ENCODE measurements around the gene ATE1.

Gene ATE1

GRCh38 chr10:121841862-121842261 is 86.0 kb downstream of the ATE1 start:
- no peak for DNase-seq
- TF ChIP-seq, protein P1, sequence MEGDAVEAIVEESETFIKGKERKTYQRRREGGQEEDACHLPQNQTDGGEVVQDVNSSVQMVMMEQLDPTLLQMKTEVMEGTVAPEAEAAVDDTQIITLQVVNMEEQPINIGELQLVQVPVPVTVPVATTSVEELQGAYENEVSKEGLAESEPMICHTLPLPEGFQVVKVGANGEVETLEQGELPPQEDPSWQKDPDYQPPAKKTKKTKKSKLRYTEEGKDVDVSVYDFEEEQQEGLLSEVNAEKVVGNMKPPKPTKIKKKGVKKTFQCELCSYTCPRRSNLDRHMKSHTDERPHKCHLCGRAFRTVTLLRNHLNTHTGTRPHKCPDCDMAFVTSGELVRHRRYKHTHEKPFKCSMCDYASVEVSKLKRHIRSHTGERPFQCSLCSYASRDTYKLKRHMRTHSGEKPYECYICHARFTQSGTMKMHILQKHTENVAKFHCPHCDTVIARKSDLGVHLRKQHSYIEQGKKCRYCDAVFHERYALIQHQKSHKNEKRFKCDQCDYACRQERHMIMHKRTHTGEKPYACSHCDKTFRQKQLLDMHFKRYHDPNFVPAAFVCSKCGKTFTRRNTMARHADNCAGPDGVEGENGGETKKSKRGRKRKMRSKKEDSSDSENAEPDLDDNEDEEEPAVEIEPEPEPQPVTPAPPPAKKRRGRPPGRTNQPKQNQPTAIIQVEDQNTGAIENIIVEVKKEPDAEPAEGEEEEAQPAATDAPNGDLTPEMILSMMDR (IDR thresholded peaks at IDR 0.05; ENCODE audit: low read depth, low read length): no peak
- Histone ChIP-seq H3K36me3 (no peaks in the 10 kb centered on the region; the same call in 1 of the 2 replicates), H3K27me3 (no peaks in the 10 kb centered on the region), H3K9me3 (no peaks in the 10 kb centered on the region), H3K4me1 (no peaks in the 10 kb centered on the region), H3K4me3 (ENCODE audit: low read depth, low read length) (no peak overlapping the region)

DNA sequence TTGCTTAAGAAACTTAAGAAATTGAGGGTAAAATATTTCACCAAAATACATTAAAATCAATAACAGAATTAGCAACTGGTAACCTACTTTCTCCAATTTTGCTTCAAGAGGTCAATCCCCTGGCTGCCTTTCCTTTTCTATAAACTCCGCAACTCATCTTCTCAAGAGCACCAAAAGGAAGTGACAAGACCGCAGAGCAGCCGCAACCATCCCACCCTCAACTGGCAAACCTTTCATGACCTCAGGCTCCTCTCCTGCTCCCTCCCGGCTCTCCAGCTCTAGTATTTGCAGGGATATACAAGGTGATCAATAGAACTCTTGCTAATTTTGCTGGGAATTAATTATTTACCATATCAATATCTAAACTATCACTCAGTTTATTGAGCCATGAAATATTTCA is 88.9 kb downstream of the ATE1 start:
- TF ChIP-seq, protein P1 (IDR thresholded peaks at IDR 0.05; ENCODE audit: low read depth, low read length): no peak
- H3K36me3 ChIP-seq: peaks cover 3% of the 10 kb centered on the region
- DNase-seq: no peak

DNA sequence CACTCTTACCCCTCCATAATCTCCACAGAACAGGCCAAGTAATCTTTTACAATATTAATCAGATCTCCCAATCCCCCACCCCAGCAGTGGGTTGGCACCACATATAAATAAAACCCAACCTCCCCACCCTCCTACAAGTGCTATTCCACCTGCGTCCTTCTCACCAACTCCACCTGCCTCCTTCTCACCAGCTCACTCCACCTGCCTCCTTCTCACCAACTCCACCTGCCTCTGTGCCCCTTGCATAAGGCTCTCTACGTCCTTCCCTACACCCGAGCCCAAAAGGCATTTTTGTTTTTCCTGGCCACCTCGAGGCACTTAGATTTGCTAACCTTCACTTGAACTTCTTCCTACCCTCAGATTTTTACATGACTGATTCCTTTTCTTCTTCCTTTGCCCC is 89.7 kb downstream of the ATE1 start:
- DNase-seq: no peak
- TF ChIP-seq, protein P1 (IDR thresholded peaks at IDR 0.05; ENCODE audit: low read depth, low read length): no peak

More for the DNA sequence above, 88.9 kb downstream of the ATE1 start:
- H3K27me3 ChIP-seq: no peaks in the 10 kb centered on the region
- H3K4me3 ChIP-seq (ENCODE audit: low read depth, low read length): no peak overlapping the region
- H3K9me3 ChIP-seq: no peaks in the 10 kb centered on the region
- H3K4me1 ChIP-seq: no peaks in the 10 kb centered on the region

GRCh38 chr10:121836171-121836570 is 91.7 kb downstream of the ATE1 start:
- H3K4me3 ChIP-seq (ENCODE audit: low read depth, low read length): no peak overlapping the region
- no peaks in the 10 kb centered on the region for H3K27me3 ChIP-seq
- no peaks in the 10 kb centered on the region for H3K4me1 ChIP-seq
- DNase-seq: no peak
- H3K36me3 ChIP-seq: peaks cover 3% of the 10 kb centered on the region
- TF ChIP-seq, protein P1 (IDR thresholded peaks at IDR 0.05; ENCODE audit: low read depth, low read length): no peak
- no peaks in the 10 kb centered on the region; the same call in 1 of the 2 replicates for H3K9me3 ChIP-seq

More for the DNA sequence above, 89.7 kb downstream of the ATE1 start:
- H3K4me1 ChIP-seq: no peaks in the 10 kb centered on the region
- peaks cover 3% of the 10 kb centered on the region for H3K36me3 ChIP-seq
- no peak overlapping the region for H3K4me3 ChIP-seq (ENCODE audit: low read depth, low read length)
- H3K9me3 ChIP-seq: no peaks in the 10 kb centered on the region
- H3K27me3 ChIP-seq: no peaks in the 10 kb centered on the region

DNA sequence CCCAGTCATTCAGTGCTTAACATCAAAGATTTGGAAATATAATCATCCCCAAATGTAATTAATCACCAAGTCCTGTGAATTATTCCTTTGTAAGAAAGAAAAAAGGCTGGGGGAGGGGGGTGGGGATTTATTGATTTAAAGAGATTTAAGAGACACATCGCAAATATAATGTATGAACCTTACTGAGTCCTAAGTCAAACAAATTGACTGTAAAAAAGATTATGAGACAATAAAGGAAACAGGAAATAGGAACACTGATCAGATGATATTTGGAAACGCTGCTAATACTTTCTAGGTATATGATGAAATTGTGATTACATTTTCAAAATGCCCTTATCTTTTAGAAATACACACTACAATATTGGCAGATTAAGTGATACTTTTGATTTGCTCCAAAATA is 92.5 kb downstream of the ATE1 start:
- H3K4me1 ChIP-seq: no peaks in the 10 kb centered on the region
- TF ChIP-seq, protein P1 (IDR thresholded peaks at IDR 0.05; ENCODE audit: low read depth, low read length): no peak
- H3K27me3 ChIP-seq: no peaks in the 10 kb centered on the region
- peaks cover 3% of the 10 kb centered on the region for H3K36me3 ChIP-seq
- no peaks in the 10 kb centered on the region; the same call in 1 of the 2 replicates for H3K9me3 ChIP-seq
- no peak overlapping the region for H3K4me3 ChIP-seq (ENCODE audit: low read depth, low read length)
- no peak for DNase-seq

DNA sequence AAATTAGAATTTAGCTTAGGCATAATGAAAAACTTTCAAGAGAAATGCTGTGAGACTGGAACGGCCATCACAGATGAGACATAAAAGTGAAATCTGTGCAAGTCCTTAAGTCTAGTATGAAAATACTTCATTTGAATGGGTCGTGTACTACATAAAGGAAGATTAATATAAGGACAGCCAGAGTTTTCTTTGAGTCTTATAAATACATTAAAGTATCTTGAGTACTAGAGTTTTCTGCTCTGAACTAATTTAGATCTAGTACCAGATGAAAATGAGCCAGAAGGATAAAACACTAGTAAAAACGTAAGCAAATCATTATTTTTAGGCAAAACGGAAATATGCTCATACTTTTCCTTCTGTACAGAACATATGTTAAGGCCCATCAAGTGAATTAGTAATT is 93.1 kb downstream of the ATE1 start:
- no peak for DNase-seq
- TF ChIP-seq, protein P1 (IDR thresholded peaks at IDR 0.05; ENCODE audit: low read depth, low read length): no peak
- no peaks in the 10 kb centered on the region for H3K4me1 ChIP-seq
- H3K36me3 ChIP-seq: peaks cover 3% of the 10 kb centered on the region
- no peaks in the 10 kb centered on the region for H3K27me3 ChIP-seq
- H3K9me3 ChIP-seq: no peaks in the 10 kb centered on the region; the same call in 1 of the 2 replicates
- H3K4me3 ChIP-seq (ENCODE audit: low read depth, low read length): no peak overlapping the region

All from BE2C (cell line).